H1 (cell line): ENCODE measurements around the gene UNC119.

ENCODE experiments used
- CTCF ChIP-seq, 3 experiments: IDR thresholded peaks; 1 replicate in 2 of 3; 2 replicates in 1 of 3; pipeline versions ENCODE4 v1.5.1 to v1.6.1; 2011; ENCODE audit warnings: low read length in 3 of 3, mild to moderate bottlenecking in 3 of 3, inconsistent platforms in 2 of 3, low read depth in 1 of 3, moderate library complexity in 1 of 3; ENCODE audit not compliant: insufficient read depth in 1 of 3; ENCODE audit errors: control extremely low read depth in 1 of 3
- EZH2 ChIP-seq: fragments of 200-600 bp; sonication (generic); IDR thresholded peaks from 2 replicates; pipeline ENCODE4 v1.7.1; 2012; ENCODE audit warnings: low read depth, mild to moderate bottlenecking, moderate library complexity, low read length, inconsistent platforms; ENCODE audit not compliant: severe bottlenecking
- GTF2F1 ChIP-seq: IDR thresholded peaks from 2 replicates; pipeline ENCODE4 v1.6.1; 2012; ENCODE audit warnings: low read depth, low read length, improper control_type of control experiment, borderline replicate concordance
- JUND ChIP-seq: IDR thresholded peaks from 2 replicates; pipeline ENCODE4 v1.6.1; 2011; ENCODE audit warnings: mild to moderate bottlenecking, improper control_type of control experiment, low read length
- MAX ChIP-seq: IDR thresholded peaks from 2 replicates; pipeline ENCODE4 v1.6.1; 2012; ENCODE audit warnings: inconsistent platforms
- POLR2A ChIP-seq, 2 experiments: IDR thresholded peaks; 1 replicate in 1 of 2; 2 replicates in 1 of 2; pipeline ENCODE4 v1.6.1; 2011; ENCODE audit warnings: low read depth in 2 of 2, low read length in 2 of 2, mild to moderate bottlenecking in 2 of 2; ENCODE audit errors: control extremely low read depth in 1 of 2
- TAF1 ChIP-seq: IDR thresholded peaks from 2 replicates; pipeline ENCODE4 v1.6.1; 2011; ENCODE audit warnings: mild to moderate bottlenecking, low read depth, low read length

GRCh38 chr17:28540231-28540630, 12.2 kb downstream of the UNC119 start:
- TF ChIP-seq CTCF (IDR thresholded peaks at IDR 0.05; ENCODE audit: control extremely low read depth in 1 of 3, insufficient read depth in 1 of 3, low read depth in 1 of 3, low read length in 3 of 3) (no peak), POLR2A (IDR thresholded peaks at IDR 0.05; ENCODE audit: control extremely low read depth in 1 of 2, low read depth in 2 of 2, low read length in 2 of 2) (no peak), GTF2F1 (no peak), JUND (no peak), MAX (no peak), TAF1 (no peak), EZH2 (no peak)
